GM21526 (cell line): ENCODE measurements around the gene NOL4L.
"Not testable (repeated sequence)": the region's sequence is repeated elsewhere in the genome, so short reads cannot be mapped to it uniquely, and the experiment has no call there.

Source experiments
- ATAC-seq: cut with Tn5 transposase; IDR thresholded peaks from one replicate; pipeline ENCODE4 v1.9.1; 2021; ENCODE audit warnings: moderate library complexity; ENCODE audit not compliant: unreplicated experiment, low FRiP score

Gene NOL4L

DNA sequence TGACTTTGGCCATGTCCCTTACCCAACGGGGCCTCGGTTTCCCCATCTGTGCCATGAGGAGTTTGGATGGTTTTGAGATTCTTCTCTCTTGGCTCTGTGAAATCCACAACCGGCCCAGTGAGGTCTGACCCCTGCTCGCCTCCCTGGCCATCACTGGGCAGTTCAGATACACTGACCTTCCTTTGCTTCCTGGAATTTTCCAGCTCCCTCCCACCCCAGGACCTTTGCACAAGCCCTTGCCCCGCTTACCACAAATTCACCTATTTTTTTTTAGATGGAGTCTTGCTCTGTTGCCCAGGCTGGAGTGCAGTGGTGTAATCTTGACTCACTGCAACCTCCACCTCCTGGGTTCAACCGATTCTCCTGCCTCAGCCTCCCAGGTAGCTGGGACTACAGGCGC lies 12.6 kb upstream of the NOL4L start:
- ATAC-seq: no peak

GRCh38 chr20:32596681-32597252 lies 11.6 kb upstream of the NOL4L start:
- no peak for ATAC-seq

- ATAC-seq: no peak
Observed at GRCh38 chr20:32595143-32595542, 10.0 kb upstream of the NOL4L start.

GRCh38 chr20:32594669-32595068 lies 9.5 kb upstream of the NOL4L start:
- not testable (repeated sequence) for ATAC-seq

GRCh38 chr20:32594204-32594603 lies 9.1 kb upstream of the NOL4L start:
- no peak for ATAC-seq

- not testable (repeated sequence) for ATAC-seq
Observed at GRCh38 chr20:32592616-32593015, 7.5 kb upstream of the NOL4L start.

DNA sequence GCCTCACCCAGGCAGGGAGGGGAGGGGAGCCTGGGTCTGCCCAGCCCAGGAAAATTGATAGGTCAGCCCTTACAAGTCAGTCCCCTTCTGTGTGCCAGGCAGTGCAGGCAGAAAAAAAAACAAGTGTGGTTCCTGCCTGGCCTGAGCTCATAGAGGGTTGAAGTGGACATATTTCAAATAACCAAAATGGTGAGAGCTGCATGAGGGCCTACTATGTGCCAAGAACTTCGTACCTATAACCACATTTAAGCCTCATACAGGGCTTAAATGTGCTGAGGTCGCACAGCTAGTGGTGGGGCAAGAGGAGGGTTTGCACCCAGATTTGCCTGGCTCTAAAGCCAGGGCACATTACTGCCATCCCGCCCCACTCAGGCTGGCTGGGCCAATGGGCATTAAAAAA lies 6.9 kb upstream of the NOL4L start:
- no peak for ATAC-seq

GRCh38 chr20:32589769-32590168 lies 4.6 kb upstream of the NOL4L start:
- no peak for ATAC-seq

DNA sequence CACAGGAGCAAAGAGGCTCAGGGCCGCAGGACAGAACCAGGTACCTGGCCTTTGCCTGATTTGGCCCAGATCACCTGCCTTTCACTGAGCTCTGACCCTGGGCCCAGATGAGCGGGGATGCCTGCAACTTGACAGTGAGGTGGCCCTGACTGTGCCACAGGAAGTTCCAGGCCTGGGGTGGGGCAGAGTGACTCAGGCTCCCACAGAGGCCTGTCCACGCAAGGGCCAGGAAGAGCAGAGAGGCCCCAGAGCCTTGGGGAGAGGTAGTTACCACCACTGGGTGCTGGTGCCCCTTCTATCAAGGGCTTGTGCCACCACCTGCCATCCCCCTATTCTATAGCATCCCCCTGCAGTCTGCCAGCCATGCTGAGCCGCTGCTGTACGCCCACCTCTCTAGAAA lies 4.1 kb upstream of the NOL4L start:
- no peak for ATAC-seq

DNA sequence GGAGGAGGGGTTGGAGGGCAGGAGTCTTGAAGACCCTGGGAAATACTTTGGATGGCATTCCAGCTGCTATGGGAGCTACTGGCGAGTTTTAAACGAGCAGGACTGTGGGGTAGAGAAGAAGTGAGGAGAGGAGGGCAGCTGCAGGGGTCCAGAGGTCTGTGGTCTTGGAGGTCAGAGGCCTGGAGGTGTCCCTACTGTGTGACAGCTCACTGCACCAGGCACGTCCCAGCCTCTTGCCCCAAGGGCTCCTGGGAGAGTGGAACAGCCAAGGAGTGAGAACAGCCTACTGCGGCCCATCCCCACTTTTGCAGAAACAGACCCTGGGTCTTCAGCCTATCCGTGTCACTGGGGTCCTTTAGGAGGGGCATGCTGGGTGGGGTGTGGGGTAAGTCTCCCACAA lies 2.9 kb upstream of the NOL4L start:
- no peak for ATAC-seq

DNA sequence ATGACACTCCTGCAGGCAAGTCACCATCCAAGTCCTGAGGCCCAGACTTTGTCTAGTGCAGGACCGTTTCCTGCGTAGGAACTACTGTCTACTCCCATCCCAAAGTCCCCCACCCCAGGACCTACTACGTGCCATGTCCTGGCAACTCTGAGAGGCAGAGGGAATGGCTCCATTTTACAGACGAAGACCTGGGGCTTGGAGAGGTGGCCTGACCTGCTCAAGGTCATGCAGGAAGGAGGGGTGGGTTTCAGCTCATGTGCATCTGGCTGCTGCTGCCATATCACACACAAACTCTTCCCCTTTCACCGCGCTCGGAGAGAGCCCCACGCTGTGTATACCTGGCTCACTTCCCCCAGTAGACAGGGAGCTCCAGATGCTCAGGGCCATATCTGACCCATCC lies 1.2 kb upstream of the NOL4L start:
- ATAC-seq: no peak

DNA sequence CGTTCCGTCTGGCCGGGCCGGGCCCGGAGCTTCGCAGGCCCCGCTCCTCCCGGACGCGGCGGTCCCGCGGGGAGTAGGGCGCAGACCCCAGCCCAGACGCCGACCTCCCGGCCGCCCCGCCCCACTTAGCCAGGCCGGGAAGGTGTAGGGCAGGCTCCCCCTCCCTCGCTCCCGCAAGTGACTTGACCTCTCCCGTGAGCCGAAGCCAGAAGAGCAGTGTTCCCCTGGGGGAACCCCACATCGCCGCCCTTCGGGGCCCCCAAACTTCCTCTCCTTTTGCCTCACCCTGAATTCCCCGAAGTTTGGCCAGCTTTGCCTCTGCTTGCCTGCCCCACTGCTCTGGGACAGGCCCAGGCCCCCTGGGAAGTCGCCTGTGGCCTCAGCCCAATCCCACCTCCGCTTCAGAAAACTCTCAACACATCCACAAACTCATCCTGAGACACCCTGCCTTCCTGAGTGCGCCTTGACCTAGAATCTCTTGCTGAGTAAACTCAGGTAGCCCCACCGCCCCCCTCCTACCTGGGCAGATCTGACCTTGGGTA lies 524 bp upstream of the NOL4L start:
- ATAC-seq: no peak

DNA sequence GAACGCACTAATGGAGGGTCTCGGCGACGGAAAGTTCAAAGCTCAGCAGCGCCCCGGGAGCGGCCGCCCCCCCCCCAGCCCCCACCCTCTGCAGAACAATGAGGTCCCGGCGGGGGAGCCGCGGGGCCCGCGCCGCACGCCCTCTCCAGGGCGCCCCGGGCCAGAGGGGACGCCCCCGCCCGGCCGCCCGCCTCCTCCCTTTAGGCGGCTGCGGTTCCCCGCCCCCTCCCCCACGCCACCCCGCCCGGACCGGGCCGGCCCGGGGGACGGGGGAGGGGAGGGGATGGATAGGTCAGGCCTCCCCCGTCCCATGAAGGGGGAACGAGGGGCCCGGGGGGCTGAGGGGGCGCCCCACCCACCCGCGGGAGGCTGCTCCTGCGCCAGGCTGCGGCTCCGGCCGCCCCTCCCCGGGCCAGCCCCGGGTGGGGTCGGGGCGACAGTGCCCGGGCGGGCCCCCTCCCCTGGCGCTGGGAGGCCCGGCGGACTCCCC lies 1.5 kb downstream of the NOL4L start:
- ATAC-seq: no peak

DNA sequence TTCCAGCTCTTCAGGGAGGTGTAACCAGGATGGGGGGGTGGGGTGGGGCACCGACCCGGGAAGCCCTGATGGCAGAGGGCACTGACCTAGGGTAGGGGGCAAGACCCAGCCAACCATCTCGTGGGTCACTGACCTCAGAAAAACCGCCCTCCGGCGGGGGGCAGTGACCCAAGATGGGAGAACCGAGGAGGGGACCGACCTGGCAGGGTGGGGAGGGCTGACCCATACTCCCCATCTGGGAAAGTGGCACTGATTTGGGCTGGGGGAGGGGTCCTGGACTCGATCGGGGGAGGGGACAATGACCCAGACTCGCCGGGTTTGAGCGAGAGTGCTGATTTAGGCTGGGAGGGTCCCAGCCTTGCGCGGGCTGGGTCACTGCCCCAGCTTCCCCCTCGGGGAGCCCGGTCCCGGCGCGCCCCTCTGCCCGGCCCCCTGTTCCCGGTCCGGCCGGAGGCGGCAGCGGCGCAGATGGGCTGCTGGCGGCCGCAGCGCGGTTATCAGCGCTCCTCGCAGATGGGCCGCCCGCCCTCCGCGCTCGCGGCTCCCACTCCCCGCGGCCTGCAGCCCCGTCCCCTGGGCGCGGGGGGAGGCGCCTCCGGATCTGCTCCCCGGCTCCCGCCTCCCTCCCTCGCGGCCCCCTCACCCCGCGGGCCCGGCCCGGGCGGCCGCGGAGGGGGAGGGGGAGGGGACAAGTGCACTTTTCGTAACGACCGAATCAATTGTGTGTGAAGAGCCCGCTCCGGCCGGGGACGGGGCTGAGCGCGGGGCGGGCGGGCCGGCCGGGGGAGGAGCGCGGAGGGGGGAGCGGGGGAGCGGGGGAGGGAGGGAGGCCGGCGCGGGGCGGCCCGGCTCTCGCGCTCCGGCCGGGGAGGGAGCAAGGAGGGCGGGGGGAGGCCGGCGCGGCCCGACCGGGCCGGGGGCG lies 2.2 kb downstream of the NOL4L start:
- ATAC-seq: no peak

GRCh38 chr20:32581839-32582658 lies 3.1 kb downstream of the NOL4L start:
- ATAC-seq: no peak

- ATAC-seq: no peak
Observed at GRCh38 chr20:32580970-32581838, 3.9 kb downstream of the NOL4L start.

DNA sequence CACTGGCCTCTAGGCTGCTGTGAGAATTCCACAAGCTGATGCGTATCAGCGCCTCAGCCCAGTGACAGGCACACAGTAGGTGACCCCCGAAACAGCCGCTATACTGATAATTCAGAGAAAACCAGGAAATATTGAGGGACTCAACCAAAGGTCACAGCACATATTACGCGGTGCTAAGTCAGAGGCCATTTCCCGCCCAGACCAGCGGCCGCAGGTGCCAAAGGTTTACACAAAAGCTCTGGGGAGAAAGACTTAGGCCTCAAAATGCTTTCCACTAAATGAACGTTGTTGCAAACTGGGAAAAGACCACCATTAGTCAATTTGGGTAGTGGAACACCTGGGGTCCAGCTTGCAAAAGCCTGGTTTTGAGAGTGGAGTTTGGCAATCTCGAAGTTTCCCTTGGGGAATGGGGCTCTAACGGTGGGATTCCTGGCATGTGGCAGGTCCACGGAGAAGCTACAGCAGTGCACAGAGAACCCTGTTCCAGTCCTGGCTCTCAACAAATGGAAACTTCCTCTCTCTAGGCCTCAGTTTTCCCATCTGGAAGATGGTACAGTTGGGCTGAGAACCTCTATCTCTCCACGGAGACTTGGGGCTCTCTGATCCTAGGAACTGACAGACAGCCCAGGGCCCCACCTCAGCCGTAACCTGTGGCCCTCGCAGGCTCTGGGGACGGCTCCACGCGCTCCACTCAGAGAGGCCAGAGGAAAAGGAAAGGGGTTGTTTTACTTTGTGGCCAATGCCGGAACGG lies 4.7 kb downstream of the NOL4L start:
- no peak for ATAC-seq

DNA sequence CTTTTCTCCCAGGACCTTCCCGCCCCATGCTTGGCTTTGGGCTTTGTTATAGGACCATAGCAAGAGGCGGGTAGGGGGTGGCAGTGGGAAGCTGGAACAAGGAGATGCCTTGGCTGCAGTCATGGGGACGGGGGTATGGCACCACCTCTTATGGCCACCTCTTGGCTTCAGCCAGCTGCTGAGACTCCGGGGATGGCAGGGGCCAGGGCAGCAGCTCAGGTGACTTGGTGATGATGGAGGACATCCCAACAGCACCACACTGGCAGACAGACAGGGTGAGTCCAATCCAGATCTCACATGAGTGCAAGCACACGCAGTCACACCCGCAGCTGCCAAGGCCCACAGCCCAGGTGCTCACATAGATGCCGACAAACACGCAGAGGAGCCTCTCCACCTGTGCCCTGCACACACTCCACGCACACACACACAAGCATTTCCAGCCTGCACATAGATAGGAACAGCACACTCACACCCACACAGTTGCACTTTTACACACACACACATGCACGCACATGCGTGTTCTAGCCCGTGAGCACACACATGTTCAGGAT lies 6.2 kb downstream of the NOL4L start:
- no peak for ATAC-seq

- not testable (repeated sequence) for ATAC-seq
Observed at GRCh38 chr20:32578062-32578461, 7.1 kb downstream of the NOL4L start.
